ENCODE measurements around the gene COASY.

DNA sequence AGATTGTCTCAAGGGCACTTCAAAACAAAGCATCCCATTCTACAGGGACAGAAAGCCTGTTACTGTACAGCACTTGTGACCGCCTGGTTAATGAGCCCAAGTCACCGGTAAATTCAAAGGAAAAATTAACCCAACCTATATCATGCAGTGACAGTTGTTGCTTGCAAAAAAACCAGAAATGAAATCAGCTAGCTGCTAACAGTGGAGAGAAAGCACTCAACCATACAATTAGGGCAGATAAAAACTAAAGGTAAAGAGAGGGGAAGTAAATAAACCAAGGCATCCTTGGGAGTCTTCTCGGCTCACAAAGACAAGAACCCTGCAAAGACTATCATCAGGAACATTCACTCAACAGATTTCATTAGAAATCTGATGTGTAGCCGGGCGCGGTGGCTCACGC lies 41.4 kb downstream of the COASY start:
- TF ChIP-seq EZH2phosphoT487 (IDR thresholded peaks at IDR 0.05; ENCODE audit: low read depth) (no peak), CTCF (IDR thresholded peaks at IDR 0.05; ENCODE audit: low read depth, low read length) (no peak)

Data from OCI-LY3 (cell line).